Neuron (in vitro differentiated cells): ENCODE data around the gene TSR3.

ENCODE experiments used
- H2AFZ ChIP-seq: one replicate; pipeline ENCODE4 v1.6.1; 2013; ENCODE audit warnings: low read depth, mild to moderate bottlenecking, inconsistent platforms, low read length, moderate library complexity
- H3K27me3 ChIP-seq: one replicate; pipeline ENCODE4 v1.6.1; 2013; ENCODE audit warnings: low read length; ENCODE audit not compliant: insufficient read depth
- H3K36me3 ChIP-seq: one replicate; pipeline ENCODE4 v1.6.1; 2013; ENCODE audit warnings: low read length; ENCODE audit not compliant: insufficient read depth
- H3K4me1 ChIP-seq: one replicate; pipeline ENCODE4 v1.6.1; 2013; ENCODE audit warnings: low read length; ENCODE audit not compliant: insufficient read depth
- H3K4me3 ChIP-seq: 2 replicates; pipeline ENCODE4 v1.5.1; 2013; ENCODE audit warnings: mild to moderate bottlenecking, low read length, moderate library complexity
- H3K9me3 ChIP-seq: one replicate; pipeline ENCODE4 v1.6.1; 2013; ENCODE audit warnings: low read length

TSR3 gene

DNA sequence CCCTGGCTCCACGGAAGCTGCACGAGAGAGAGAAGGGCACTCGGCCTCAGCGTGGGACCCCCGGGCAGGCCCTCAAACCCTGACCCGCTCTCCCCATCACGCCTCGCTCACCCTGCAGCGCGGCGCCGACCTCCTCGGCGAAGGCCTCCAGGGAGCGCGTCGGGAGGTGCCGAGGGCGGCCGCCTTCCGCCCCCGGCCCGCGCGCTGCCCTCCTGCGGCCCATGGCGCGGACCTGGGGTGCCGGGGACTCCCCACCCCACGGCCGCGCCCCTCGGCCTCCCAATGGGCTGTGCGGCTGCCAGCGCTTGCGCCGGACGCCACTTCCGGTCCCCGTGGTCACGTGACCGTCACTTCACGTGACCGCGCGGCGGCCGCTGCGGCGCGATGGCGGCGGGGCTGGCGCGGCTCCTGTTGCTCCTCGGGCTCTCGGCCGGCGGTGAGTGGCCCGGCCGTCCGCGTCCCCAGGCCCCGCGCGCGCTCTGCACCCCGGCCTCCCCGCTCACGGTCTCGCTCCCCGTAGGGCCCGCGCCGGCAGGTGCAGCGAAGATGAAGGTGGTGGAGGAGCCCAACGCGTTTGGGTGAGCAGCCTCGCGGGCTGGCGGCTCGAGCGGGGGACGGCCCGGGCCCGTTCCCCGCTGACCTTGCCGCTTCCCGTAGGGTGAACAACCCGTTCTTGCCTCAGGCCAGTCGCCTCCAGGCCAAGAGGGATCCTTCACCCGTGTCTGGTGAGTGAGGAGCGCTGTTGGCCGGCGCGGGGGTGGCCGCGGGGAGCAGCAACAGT is at the start of gene TSR3, which contains the start of gene GNPTG:
TSS of gene TSR3 (minus strand) at position 297 of the 781 bp plus-strand sequence. CDS start at position 223, 74 bp downstream.
TSS of gene GNPTG (plus strand) at position 350 of the 781 bp plus-strand sequence. CDS start at position 385, 35 bp downstream.
- H2AFZ ChIP-seq = peak within 1 kb of the TSS; percentile 71
- peaks cover 27% of the 10 kb centered on the region for H3K36me3 ChIP-seq
- H3K4me3 ChIP-seq = peak within 1 kb of the TSS; percentile 81
- no peaks in the 10 kb centered on the region for H3K27me3 ChIP-seq
- H3K4me1 ChIP-seq = peaks cover 18% of the 10 kb centered on the region
- H3K9me3 ChIP-seq = no peaks in the 10 kb centered on the region

DNA sequence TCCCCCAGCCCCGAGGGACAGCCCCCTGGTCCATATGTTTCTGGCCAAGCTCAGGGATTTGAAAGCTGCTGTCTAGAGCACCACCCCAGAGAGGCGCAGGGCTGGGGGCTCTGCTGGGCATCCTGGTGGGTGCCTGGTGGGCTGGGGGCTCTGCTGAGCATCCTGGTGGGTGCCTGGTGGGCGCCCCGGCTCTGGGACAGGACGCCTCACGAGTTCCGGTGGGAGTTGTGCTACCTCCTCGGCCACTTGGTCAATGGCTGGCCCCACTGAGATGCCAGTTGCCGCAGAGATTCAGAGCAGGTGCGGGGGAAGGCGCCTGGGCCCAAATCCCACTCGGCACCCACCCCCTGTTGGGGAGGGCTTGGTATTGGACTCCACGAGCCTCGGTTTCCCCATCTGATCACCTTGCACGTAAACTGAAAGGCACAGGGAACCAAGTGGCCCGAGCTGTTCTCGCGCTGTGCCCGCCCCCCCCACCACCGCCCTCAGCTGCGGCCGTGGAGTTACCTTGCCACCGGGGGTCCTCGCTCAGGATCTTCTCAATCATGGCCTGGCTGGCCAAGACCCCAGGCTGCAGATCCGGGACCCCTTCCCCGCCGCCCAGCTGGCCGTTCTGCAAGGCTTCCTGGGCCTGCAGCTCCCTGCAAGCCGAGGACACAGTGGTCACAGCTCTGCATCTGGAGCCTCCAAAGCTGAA is 49.5 kb upstream of the TSR3 start:
- H3K27me3 ChIP-seq = no peaks in the 10 kb centered on the region
- H2AFZ ChIP-seq = no peak overlapping the region

GRCh38 chr16:1398826-1399581 is 47.3 kb upstream of the TSR3 start:
- Histone ChIP-seq H3K27me3 (no peaks in the 10 kb centered on the region), H3K36me3 (peaks cover 46% of the 10 kb centered on the region), H3K9me3 (no peaks in the 10 kb centered on the region), H3K4me3 (no peak overlapping the region), H3K4me1 (no peaks in the 10 kb centered on the region), H2AFZ (no peak overlapping the region)

More for the DNA sequence above, 49.5 kb upstream of the TSR3 start:
- H3K4me1 ChIP-seq = no peaks in the 10 kb centered on the region
- H3K4me3 ChIP-seq = no peak overlapping the region
- H3K9me3 ChIP-seq = no peaks in the 10 kb centered on the region
- peaks cover 40% of the 10 kb centered on the region for H3K36me3 ChIP-seq

- Histone ChIP-seq H3K27me3 (no peaks in the 10 kb centered on the region), H3K4me3 (no peak overlapping the region), H3K36me3 (peaks cover 48% of the 10 kb centered on the region), H3K4me1 (no peaks in the 10 kb centered on the region), H2AFZ (no peak overlapping the region), H3K9me3 (no peaks in the 10 kb centered on the region)
These were observed 46.7 kb upstream of the TSR3 start for GRCh38 chr16:1398351-1398750.

DNA sequence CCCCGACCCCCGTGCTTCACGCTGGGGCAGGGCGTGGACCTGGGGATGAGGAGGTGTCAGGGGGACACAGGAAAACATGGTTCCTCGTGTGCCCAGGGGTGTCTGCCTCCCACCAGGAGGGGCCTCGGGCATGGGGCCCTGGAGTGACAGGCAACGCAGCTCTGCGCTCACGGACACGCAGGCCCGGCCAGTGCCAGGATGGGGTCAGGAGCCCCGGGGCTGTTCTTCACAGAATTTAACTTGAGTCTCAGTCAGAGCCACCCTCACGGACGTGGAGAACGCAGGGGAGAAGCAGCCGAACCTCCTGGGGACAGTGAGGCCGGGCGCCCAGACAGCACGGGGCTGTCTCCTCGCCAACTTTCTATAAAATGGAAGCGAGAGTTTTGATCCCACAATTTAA is 46.1 kb upstream of the TSR3 start:
- Histone ChIP-seq H3K27me3 (no peaks in the 10 kb centered on the region), H3K9me3 (no peaks in the 10 kb centered on the region), H3K4me3 (no peak overlapping the region), H3K4me1 (no peaks in the 10 kb centered on the region), H2AFZ (no peak overlapping the region), H3K36me3 (peaks cover 48% of the 10 kb centered on the region)

GRCh38 chr16:1395444-1396031 is 43.9 kb upstream of the TSR3 start:
- Histone ChIP-seq H3K4me1 (no peaks in the 10 kb centered on the region), H2AFZ (no peak overlapping the region), H3K4me3 (no peak overlapping the region), H3K9me3 (no peaks in the 10 kb centered on the region), H3K27me3 (no peaks in the 10 kb centered on the region), H3K36me3 (peaks cover 49% of the 10 kb centered on the region)

- Histone ChIP-seq H3K27me3 (no peaks in the 10 kb centered on the region), H3K4me3 (no peak overlapping the region)
These were observed 42.8 kb upstream of the TSR3 start for GRCh38 chr16:1394367-1394951.

DNA sequence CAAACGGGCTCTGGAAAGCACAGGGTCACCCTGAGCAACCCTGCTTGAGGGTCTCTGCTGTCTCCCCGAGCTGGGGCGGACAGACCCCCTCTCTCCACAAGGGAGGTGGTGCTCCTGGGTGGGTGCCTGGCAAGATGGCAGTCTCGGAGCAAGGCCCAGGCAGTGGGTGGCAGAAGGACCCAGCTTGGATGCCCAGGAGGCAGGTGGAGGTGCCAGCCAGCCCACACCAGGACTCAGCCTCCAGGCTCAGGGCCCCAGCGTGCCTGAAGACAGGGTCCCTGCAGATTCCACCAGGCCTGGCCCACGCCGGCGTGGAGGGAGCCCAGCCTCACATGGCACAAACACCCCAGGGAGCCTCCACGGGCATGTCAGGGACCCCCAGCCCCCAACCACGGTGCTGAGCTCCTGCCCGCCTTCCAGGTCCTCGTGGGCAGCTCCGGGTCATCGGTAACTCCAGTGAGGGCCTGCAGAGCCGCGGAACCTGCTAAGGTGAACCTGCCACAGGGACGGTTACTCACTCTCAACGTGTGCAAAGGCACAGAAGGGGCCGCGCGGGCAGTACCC is 42.0 kb upstream of the TSR3 start:
- peaks cover 44% of the 10 kb centered on the region for H3K36me3 ChIP-seq
- H3K27me3 ChIP-seq = no peaks in the 10 kb centered on the region
- H2AFZ ChIP-seq = no peak overlapping the region
- H3K9me3 ChIP-seq = no peaks in the 10 kb centered on the region
- no peak overlapping the region for H3K4me3 ChIP-seq
- H3K4me1 ChIP-seq = no peaks in the 10 kb centered on the region

More at GRCh38 chr16:1394367-1394951, 42.8 kb upstream of the TSR3 start:
- Histone ChIP-seq H3K36me3 (peaks cover 52% of the 10 kb centered on the region), H3K9me3 (no peaks in the 10 kb centered on the region), H2AFZ (no peak overlapping the region), H3K4me1 (no peaks in the 10 kb centered on the region)

- Histone ChIP-seq H3K4me3 (no peak overlapping the region), H2AFZ (no peak overlapping the region), H3K27me3 (no peaks in the 10 kb centered on the region), H3K9me3 (no peaks in the 10 kb centered on the region), H3K4me1 (no peaks in the 10 kb centered on the region), H3K36me3 (peaks cover 47% of the 10 kb centered on the region)
These were observed 41.1 kb upstream of the TSR3 start for GRCh38 chr16:1392826-1393225.

DNA sequence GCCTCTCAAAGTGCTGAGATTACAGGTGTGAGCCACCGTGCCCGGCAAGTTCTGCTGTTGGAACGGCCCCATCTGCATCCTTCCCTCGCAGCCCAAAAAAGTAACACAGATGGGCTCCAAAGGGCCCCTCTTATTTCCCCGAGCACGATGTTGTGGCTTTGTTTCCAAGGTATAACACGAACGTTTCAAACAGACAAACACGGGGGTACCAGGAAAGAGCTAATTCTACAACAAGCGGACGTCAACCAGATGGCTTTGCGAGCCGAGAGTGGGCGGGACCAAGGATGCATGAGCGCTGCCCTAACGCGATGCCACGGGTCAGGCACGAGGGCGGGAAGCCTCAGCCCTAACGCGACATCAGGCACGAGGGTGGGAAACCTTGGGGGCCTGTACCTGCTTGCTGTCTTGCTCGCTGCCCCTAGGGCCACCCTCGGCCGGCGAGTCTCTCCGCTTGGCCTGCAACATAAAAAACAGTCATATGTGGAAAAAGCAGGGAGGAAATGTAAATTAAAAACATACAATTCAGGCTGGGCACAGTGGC is 38.6 kb upstream of the TSR3 start:
- Histone ChIP-seq H3K36me3 (peaks cover 44% of the 10 kb centered on the region), H2AFZ (no peak overlapping the region), H3K4me3 (no peak overlapping the region), H3K27me3 (no peaks in the 10 kb centered on the region), H3K4me1 (no peaks in the 10 kb centered on the region), H3K9me3 (no peaks in the 10 kb centered on the region)

DNA sequence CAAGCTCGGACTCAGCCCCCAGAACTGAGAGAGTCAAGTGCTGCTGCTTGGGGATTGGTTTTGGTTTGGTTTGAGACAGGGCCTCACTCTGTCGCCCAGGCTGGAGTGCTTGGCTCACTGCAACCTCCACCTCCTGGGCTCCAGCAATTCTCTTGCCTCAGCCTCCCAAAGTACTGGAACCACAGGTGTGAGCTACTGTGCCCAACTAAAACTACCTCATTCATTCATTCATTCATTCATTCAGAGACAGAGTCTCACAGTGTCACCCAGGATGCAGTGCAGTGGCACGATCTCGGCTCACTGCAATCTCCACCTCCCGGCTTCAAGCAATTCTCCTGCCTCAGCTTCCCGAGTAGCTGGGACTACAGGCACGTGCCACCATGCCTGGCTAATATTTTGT is 38.1 kb upstream of the TSR3 start:
- H3K36me3 ChIP-seq = peaks cover 46% of the 10 kb centered on the region
- no peaks in the 10 kb centered on the region for H3K4me1 ChIP-seq
- H3K4me3 ChIP-seq = no peak overlapping the region
- H2AFZ ChIP-seq = no peak overlapping the region
- H3K27me3 ChIP-seq = no peaks in the 10 kb centered on the region
- no peaks in the 10 kb centered on the region for H3K9me3 ChIP-seq

GRCh38 chr16:1387331-1387730 is 35.7 kb upstream of the TSR3 start:
- peaks cover 28% of the 10 kb centered on the region for H3K36me3 ChIP-seq
- no peaks in the 10 kb centered on the region for H3K4me1 ChIP-seq
- H2AFZ ChIP-seq = no peak overlapping the region
- no peak overlapping the region for H3K4me3 ChIP-seq
- H3K9me3 ChIP-seq = no peaks in the 10 kb centered on the region
- H3K27me3 ChIP-seq = no peaks in the 10 kb centered on the region
